ENCODE results near the gene WSB1.

GRCh38 chr17:27283060-27283459 lies 10.9 kb upstream of the WSB1 start:
- TF ChIP-seq TAF1 (IDR thresholded peaks at IDR 0.05; ENCODE audit: borderline replicate concordance, low read depth, low read length) (no peak), ZZZ3 (IDR thresholded peaks at IDR 0.05; ENCODE audit: control insufficient read depth, insufficient read length, low read depth) (no peak), CTCF (IDR thresholded peaks at IDR 0.05 in 2 of 3, conservative IDR thresholded peaks at IDR 0.05 in 1 of 3; ENCODE audit: control insufficient read depth in 2 of 3, extremely low read depth in 1 of 3, insufficient read depth in 1 of 3, low read depth in 3 of 3, low read length in 3 of 3) (no peak), IRF3 (IDR thresholded peaks at IDR 0.05) (no peak), STAT1 (conservative IDR thresholded peaks at IDR 0.05) (no peak), TCF12 (IDR thresholded peaks at IDR 0.05; ENCODE audit: low read depth, low read length) (no peak)

All from GM12878 (cell line).